CD4-positive, alpha-beta T cell treated with Interferon gamma for 1 hour (primary cell): ENCODE measurements around the gene PNPLA7.
"Not testable (repeated sequence)": the region's sequence is repeated elsewhere in the genome, so short reads cannot be mapped to it uniquely, and the experiment has no call there.

Experiments
- DNase-seq: peaks from one replicate; pipeline ENCODE4 v3.0.0-alpha.2; 2020

PNPLA7 gene

DNA sequence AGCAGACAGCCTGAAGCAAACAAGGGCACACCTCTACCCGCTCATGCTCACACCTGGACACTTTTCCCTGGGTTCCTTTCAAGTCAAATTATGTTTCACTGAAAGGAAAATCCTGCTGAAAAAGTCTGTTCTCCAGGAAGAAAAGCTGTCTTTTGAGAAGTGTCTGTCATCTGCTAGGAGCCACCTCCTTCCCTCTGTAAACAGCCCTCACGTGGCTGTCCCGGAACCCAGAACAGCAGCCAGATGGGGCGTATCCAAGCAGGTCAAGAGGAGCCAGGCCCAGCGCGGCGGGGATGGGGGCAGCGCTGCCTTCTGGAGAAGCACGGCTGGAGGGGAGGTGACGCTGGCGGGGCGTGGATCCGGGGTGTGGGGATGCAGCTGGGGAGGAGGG, at the start of gene PNPLA7:
Gene PNPLA7 (minus strand): TSS at position 172 of the 391 bp plus-strand sequence. CDS start 205 bp downstream, outside the sequence.
- peak; percentile 42 for DNase-seq

DNA sequence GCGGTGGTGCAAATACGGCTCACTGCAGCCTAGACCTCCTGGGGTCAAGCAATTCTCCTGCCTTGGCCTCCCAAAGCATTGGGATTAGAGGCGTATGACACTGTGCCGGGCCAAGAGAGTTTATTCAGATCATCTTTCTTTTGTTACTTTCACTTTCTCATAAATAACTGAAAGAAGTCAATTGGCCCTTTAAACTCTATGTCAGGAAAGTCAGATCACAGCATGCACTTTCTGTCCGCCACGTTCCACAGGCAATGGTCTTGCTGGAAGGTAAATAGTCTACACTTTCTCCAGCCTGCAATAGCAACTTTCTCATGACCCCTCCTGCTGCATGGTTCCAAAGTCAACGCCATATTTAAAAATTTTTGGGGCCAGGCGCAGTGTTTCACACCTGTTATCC, 48.7 kb upstream of the PNPLA7 start:
- DNase-seq = no peak

DNA sequence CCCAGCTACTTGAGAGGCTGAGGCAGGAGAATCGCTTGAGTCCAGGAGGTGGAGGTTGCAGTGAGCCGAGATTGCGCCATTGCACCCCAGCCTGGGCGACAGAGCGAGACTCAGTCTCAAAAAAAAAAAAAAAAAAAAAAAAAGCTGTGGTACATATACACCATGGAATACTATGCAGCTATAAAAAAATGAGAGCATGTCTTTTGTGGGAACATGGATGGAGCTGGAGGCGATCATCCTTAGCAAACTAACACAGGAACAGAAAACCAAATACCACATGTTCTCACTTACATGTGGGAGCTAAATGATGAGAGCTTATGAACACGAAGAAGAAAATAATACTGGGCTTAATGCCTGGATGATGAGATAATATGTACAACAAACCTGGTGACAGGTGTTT, 46.4 kb upstream of the PNPLA7 start:
- not testable (repeated sequence) for DNase-seq

- no peak for DNase-seq
Observed at GRCh38 chr9:137593176-137593575, 43.0 kb upstream of the PNPLA7 start.

- DNase-seq = no peak
Observed at GRCh38 chr9:137592767-137593166, 42.6 kb upstream of the PNPLA7 start.

DNA sequence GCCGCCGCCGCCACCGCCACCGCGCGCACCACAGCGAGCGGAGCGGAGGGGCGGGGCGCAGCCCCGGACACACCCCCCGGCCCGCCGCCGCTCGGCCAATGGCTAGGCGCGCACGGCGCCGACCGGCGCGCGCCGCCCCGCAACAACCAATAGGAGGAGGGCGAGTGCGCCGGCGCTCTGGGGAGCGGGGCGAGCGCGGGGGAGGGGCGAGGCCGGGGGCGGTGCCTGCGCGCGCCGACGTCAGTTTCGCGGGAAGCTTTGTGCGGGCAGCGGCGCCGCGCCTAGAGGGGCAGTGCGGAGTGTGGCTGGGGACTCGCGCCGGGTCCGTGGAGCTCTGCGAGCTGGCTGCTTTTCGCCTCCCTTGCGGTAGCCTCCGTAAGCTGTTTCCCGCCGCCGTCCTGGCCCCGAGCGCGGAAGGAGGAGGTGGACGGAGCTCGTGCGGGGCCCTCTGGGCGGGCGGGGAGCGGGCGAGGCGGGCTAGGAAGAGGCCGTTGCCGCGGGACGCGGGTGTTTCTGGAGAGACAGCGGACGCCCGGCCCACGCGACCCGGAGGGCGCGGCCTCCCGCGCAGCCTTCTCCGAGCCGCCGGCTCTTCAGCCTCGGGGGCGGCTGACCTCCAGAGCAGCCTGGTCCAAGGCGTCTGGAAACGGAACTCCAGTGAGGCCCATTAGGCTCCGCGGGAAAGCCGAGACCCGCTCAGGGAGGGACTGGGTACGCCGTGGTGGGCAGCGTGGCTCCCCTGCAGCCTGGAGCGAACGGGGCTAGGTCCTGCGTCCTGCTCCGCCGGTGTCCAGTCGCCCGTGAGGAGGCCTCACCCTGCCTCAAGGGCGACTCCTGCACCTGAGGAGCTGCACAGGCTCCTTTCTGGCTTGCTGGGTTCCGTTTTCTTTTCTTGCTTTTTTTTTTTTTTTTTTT, 40.5 kb upstream of the PNPLA7 start, which contains the start of gene ZMYND19:
Gene ZMYND19 (minus strand): TSS at position 44 of the 915 bp plus-strand sequence. CDS start 249 bp downstream, outside the sequence.
- peak; percentile 87 for DNase-seq

DNA sequence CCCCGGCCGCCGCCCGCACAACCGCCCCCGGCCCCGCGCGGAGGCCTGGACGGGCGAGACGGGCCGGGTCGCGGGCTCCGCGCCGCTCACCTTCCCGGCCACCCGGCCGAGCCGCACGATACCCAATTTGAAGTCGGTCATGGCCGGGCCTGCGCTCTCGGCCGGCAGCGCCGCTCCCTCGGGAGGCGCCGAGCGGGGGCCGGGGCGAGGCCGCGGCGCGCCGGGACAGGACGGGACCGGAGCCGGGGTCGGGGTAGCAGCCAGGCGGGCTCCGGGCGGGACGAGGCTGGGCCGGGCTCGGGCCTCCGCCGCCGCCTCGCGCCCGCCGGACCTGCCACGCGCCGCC, 39.9 kb upstream of the PNPLA7 start:
- no peak for DNase-seq

DNA sequence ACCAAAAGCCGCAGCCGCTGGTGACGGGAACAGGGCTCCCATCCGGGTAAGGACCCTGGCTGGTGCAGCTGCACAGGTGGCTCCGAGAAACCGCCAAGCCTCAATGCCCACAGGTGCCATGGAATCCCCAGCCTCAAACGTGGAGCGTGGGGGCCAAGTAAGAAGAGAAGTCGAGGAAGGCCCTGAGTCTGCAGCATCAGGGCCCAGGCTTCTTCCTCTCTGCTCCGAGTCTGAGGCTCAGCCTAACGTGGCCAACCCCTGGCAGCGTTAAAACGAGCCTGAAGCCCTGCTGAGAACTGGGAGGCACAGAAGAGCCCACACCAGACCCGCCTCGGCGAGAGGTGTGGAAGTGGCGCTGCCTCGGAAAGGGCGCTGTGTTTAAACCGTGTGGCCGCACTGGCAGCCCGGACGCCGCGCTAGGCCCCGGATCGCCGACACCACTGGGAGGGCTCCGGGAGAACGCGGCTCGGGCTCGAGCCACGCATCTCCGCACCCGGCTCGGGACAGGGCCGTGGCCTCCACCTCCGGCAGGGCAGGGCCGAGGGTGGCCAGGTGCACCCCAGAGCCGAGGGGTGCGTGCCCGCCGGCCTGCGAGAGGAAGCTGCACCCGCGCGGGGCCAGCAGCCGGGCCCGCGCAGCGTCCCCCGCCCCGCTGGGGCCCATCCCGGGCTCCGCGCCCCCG, 39.4 kb upstream of the PNPLA7 start:
- no peak for DNase-seq

DNA sequence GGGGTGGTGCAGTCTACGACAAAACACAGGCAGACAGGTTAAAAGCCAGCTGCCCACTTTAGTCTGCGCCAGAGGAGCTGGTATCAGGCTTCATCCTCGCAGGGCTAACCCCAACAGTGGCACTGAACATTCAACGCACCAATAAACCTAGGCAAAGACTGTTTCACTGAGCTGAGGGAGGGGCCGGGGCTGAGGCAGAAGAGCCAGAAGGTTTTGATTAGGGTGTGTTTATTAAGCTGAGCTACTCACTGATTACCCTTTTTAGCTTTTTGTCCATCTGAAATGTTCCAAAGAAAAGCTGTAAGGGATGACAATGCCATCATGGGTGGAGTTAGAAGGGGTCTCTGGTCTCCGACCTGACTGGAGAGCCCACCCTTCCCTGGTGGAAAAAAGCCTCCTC, 38.7 kb upstream of the PNPLA7 start:
- no peak for DNase-seq

DNA sequence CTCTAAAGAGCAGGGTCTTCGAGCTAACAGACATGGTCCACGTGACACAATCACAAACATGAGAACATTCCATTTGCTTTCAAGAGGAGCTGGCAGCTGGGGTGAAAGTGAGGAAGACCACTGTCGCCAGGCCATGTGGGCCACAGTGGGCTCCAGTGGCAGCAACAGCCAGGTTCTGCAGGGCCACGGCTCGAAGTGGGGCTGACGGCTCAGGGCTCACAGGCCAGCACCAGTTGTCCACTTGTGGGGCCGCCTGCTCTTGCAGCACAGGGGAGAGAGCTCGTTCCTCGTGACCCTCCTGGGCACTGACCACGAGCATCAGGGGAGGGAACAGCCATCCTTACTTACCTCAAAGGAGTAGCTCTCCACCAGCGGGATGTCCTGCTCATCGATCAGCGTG, 38.1 kb upstream of the PNPLA7 start:
- DNase-seq = no peak

DNA sequence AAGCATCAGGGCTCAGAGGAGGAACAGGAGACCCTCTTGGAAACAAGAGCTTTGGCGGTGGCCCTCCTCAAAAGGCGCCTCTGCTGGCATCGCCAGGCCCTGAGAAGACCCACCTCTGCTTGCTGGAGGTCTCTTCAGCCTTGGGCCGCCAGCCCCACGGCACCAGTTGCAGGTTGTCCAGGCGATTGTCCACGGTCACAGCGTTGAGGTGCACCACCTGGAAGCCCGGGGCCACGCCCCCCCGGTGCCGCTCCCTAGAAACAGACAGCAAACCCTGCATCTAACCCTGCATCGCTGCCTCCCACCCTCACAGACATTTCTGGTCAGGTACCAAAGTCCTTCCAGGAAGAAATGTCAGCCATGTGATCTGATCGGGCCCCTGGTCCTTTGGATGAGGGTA, 36.7 kb upstream of the PNPLA7 start:
- DNase-seq = no peak

- no peak for DNase-seq
Observed at GRCh38 chr9:137583957-137584356, 33.8 kb upstream of the PNPLA7 start.

DNA sequence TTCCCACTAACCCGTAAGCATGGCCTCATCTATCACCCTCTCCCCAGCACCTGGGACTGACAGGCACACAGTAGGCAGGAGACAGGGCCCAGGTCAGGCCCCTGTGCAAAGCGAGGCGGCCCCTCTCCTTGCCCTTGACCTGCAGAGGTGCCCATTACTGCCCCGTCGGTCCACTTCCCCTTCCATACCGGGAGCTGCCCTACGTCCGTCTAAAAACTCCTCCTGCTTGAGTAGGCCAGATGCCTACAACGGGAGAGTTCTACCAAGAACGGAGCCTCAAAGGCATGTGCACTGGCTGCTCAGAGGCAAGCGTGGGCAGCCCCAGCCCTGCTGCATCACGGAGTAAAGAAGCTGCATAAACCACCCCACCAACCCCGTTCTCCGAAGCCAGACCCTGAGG, 33.1 kb upstream of the PNPLA7 start:
- DNase-seq = no peak

GRCh38 chr9:137582286-137582860, 32.2 kb upstream of the PNPLA7 start:
- no peak for DNase-seq

- DNase-seq = no peak
Observed at GRCh38 chr9:137581361-137582285, 31.4 kb upstream of the PNPLA7 start.

DNA sequence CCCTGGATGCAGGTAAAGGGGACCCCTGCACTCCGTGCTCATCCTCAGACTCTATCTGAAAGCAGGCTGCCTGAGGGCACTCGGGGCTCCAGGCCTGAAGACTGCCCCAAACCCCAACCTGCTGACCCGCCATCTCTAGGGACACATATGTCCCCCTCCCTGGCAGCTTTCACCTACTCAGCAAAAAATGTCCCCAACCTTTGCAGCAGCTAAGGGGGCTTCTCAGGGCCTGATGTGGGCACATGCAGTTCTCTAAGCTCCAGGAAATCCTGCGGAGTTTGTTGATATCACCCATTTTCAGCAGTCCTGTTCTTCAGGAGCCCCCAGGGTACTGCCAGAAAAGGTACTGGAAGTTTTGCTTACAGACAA, 30.7 kb upstream of the PNPLA7 start:
- no peak for DNase-seq

GRCh38 chr9:137580209-137580953, 30.2 kb upstream of the PNPLA7 start:
- no peak for DNase-seq

- no peak for DNase-seq
Observed at GRCh38 chr9:137579259-137579604, 29.0 kb upstream of the PNPLA7 start.

DNA sequence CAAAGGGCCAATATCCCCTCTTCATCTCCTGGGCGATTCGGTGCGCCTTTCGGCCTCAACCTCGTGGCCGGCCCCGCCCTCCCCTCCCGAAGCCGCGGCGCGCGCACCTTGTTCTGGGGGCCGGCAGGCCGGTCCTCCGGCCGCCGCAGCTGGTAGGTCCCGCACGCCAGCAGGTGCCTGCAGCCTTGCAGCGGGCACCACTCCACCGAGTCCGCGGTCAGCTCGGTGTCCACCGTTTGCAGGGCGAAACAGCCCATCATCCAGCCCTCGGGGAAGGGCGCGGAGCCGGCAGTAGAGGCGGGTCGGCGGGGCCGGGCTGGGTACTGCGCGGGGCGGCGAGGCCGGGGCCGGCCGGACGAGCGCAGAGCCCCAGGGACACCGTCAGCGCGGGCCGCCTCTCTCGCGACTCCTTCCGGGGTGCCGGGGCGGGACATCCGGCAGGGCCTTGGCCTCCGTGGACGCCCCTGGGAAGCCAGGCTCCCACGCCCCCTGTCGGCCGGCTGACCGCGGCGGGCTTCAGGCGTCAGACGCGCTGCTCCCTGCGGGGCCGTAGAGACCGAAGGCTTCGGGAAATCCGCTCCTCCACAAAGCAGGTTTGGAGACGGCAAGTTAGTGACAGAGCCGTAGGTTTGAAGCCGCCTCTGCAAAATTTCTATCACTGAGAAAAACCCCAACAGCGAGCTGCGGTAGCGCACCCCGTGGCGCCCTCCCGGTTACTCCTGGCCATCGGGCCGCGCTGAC, 28.5 kb upstream of the PNPLA7 start, which contains the start of gene DPH7:
Gene DPH7 (minus strand): TSS at position 408 of the 741 bp plus-strand sequence. CDS start 148 bp downstream, at position 260.
- DNase-seq = peak; percentile 91

GRCh38 chr9:137575716-137576411, 25.7 kb upstream of the PNPLA7 start:
- DNase-seq = no peak

GRCh38 chr9:137575364-137575715, 25.1 kb upstream of the PNPLA7 start:
- DNase-seq = no peak
